Measurements from ENCODE around the gene APH1B.
"Not testable (repeated sequence)": the region's sequence is repeated elsewhere in the genome, so short reads cannot be mapped to it uniquely, and the experiment has no call there.

APH1B gene

DNA sequence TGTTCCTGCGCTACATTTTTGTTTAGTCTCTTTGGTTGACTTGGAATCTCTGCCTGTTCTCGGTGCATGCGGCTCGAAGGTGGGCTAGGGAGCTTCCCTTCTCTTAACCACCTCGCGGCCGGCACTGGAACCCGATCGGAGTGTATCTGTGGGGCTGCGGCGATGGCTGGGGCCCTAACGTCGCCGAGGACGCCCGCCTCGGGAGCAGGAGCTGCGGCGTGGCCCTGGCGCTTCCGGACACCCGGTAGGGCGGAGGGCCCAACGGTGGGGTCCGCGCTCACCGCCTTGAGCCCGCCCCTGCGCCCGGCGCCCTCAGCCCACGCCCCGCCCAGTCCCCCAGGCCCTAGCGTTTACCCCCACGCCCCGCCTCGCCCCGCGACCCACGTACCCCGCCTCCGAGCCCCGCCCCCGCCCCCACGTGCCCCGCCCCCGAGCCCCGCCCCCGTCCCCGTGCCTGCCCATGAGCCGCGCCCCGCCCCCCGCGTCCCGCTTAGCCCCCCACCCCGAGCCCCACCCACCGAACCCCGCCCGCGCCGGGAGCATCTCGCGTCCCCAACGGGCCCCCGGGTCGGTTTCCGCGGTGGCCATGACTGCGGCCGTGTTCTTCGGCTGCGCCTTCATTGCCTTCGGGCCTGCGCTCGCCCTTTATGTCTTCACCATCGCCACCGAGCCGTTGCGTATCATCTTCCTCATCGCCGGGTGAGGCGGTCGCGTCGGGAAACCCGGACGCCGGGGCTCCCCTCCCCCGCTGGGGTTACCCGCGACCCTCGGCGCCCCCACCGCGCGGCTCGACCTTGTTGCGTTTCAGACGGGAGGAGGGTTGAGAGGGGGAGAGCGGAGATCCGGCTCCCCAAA is at the start of gene APH1B:
TSS of gene APH1B (plus strand) at position 568 of the 855 bp plus-strand sequence. CDS start at position 587, 19 bp downstream.
- DNase-seq, result peak; percentile 72

DNA sequence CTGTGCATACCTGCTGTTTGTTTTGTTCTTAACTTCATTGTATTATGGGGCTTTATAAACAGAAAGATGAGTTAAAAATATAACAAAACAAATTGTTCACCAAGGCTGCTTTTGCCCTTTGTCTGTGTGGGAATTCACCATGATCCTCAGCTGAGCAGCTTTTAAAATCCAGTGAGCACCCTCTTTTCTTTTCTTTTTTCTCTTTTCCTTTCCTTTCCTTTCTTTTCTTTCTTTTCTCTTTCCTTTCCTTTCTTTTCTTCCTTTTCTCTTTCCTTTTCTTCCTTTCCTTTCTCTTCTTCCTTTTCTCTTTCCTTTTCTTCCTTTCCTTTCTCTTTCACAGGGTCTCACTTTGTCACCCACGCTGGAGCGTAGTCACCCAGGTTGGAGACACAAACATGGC is 49.7 kb upstream of the APH1B start:
- no peak for DNase-seq

DNA sequence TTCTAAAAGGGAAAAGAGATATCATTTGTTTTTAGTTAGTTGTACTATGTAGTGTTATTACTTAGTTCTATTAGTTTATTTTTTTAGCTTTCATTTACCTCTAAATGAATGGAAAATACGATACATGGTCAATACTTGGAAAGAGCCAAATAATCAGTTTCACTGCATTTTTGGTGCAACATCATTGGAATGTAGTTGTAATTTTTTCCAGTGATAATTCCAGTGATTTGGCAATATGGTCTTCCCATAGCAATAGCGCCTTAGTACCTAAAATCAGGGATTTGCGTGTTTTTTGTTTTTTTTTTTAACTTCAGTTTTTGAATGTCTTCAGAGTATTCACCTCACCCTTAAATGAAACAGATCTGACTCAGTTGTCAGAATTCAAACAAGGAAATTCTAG is 46.2 kb upstream of the APH1B start:
- no peak for DNase-seq

DNA sequence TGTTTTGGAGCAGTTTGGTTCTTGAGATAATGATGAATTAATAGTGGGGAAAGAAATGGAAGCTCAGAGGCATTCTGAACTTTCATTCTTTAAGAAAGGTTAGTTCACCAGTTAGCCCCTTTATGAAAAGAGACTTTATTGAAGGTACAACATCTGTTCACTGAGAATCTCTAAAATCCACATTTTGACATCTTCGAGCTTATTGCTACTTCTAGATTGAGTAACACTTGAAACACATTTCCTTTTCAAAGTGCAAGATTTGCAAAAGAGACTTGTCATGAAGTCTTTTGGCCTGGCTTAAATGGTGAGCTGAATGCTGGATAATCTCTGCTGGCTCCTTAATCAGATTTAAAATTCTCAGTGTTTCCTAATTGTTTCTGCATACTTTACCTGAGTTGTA is 45.7 kb upstream of the APH1B start:
- DNase-seq, result no peak

DNA sequence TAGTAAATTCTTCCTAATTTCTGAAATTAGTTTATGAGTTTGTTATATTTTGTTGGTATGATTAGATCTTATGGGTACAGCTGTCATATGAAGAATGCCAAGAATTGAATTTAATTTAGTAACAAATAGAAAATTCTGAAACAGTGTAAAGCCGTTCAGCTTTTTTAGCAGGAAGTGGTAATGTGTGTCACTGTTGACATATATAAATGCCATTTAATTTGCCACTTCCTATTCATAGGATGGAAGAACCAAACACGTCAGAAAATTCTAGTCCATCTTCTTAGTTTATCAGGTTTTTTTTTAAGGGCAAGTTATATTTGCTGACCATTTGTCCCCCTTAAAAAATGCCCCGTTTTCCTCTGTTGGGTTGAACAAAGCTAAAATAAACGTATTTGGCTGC is 45.0 kb upstream of the APH1B start:
- DNase-seq, result no peak

DNA sequence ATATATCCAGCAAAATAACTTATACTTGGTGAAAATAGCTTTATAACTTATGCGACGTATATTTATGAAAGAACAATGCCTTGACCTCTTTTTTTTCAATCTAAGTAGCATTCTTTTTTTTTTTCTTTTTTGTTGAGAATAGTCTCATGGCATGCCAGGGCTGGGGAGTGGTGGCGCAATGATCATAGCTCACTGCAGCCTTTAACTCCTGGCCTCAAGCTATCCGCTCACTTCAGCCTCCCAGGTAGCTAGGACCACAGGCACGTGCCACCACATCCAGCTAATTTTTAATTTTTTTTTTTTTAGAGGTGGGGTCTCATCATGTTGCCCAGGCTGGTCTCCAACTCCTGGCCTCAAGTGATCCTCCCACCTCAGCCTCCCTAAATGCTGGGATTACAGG is 44.5 kb upstream of the APH1B start:
- DNase-seq, result no peak

DNA sequence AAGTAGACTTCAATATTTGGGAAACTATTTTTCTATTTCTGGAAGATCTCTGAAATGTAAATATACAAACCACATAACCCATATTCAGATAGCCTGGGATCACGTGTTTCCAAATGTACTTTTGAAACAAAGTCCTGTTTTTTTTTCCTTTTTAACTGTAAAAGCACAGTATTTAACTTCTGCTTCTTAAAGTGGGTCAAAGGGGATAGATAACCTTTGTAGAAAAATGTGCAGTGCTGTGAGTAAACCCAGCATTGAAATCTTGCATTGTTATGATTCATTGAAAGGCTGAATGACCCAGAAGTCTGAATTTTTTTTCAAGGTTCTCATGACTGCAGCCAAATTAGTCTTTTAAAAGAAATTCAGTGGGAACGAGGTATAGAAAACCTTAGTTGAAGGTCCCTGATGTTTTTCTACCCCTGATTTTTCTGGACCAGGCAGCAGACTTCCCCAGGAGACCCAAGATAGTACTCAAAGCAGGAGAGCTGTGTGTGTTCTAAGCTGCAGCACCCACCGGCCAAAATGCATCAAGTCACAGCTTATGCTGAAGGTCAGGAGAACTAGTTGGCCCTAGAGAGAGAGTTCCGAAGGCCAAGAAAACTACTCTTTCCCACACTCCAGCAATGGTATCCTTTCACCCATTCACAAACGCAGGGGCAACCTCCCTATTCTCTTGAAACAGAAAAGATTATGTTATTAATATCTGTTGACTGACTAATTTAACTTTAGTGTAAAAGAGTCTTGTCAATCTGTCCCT is 43.6 kb upstream of the APH1B start:
- DNase-seq, result no peak

DNA sequence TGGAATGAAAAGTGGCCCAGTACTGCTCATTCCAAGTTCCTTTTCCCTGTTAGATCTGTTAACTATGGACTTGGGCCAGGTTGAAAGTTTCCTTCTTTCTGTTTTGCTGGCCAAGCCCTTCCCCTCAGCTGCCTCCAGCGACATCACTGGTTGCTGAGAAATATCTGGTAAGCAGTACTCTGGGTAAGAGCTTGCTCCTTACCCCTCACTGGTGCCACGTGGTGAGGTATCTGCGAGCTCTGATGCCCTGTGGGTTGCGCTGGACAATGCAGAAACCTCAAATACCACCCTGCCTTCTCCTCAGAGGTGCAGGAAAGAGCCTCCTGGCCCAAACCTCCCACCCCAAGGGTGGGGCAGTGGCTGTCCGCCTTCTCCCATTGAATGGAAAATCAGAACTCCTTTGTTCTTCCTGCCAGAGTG is 42.9 kb upstream of the APH1B start:
- no peak for DNase-seq

DNA sequence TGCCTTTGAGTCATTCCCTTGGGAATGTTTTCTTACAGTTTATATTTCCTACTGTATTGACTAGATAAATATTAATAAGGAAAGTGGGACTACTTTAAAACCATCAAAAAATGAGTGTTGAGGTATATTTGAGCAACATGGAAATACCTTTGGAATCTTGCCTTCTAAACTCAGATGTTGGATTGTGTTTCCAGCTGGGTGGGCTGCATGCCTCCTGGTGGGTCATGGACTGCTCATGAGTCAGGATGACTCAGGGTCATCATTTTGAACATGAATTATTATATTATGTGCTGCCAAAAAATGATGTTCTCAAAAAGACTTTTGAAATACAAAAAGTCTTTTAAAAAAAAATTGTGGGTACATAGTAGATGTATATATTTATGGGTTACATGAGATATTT is 41.1 kb upstream of the APH1B start:
- no peak for DNase-seq

DNA sequence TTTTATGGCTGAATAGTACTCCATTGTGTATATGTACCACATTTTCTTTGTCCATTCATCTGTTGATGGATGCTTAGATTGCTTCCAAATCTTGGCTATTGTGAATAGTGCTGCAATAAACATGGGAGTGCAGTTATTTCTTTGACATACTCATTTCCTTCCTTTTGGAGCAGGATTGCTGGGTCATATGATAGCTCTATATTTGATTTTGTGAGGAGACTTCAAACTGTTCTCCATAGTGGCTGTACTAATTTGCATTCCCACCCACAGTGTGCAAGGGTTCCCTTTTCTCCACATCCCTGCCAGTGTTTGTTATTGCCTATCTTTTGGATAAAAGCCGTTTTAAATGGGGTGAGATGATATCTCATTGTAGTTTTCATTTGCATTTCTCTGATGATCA is 40.3 kb upstream of the APH1B start:
- DNase-seq, result not testable (repeated sequence)

DNA sequence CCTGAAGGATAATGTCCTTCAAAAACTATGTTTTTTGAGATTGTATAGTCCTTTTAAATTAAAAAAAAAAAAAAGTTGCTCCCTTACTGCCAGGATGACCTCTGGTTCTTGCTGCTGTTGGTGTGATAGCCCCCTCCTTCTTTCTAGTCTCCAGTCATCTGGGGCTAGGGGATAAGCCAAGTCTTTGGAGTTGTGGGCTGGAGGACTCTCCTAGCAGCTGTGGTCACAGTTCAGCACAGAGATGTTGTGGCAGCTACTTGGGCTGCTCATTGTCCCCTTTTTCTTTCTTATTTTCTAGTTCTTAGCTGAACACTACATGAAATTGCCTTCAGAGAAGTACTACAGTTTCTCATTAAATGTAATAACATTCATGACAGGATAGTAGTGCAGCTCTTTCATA is 39.2 kb upstream of the APH1B start:
- DNase-seq, result no peak

DNA sequence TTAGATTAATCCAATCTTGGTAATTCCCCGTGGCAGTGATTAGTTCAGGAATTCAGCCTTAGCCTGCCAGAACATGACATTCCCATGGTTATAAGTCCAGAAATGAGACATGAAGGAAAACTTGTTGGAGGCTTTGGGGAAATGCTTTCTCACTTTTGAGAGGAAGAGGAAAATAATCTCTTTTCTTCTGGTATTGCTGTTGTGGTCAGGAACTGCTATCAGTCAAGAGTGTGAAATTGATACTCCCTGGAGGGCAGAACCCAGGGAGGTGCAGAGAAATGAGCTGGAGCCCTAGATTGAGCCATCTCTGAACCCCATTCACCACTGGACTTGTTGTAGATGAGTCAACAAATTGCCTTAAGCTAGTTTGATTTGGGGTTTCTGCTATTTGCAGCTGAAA is 38.6 kb upstream of the APH1B start:
- peak; percentile 46 for DNase-seq

DNA sequence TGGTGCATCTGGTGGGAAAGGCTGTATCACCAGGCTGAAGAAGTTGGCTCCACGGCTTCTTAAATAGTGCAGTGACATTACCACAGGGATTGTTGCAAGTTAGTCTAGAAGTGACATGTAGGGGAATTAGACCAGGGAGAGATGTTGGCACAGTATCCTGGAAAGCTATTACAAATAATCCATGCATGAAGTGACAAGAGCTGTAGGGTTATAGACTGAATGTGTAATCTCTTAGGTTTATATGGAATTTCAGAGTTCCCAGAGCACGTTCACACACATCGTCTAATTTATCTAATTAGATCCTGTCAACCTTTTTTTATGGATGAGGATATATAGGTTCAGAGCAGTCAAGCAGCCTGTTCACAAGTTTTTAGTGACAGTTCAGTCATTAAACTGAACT is 37.3 kb upstream of the APH1B start:
- no peak for DNase-seq

DNA sequence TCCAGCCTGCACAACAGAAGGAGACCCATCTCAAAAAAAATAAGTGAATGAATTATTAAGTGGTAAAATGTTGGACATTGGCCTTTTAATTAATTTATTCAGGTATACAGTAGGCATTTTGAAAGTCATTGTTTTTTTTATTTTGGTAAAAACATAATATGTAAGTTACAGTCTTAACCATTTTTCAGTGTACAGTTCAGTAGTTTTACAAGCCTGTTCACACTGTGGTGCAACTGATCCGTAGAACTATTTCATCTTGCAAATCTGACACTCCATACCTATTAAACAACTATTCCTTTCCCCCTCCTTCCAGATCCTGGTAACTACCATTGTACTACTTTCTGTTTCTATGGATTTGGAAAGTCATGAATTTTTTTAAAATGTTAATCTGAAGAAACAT is 36.1 kb upstream of the APH1B start:
- no peak for DNase-seq

DNA sequence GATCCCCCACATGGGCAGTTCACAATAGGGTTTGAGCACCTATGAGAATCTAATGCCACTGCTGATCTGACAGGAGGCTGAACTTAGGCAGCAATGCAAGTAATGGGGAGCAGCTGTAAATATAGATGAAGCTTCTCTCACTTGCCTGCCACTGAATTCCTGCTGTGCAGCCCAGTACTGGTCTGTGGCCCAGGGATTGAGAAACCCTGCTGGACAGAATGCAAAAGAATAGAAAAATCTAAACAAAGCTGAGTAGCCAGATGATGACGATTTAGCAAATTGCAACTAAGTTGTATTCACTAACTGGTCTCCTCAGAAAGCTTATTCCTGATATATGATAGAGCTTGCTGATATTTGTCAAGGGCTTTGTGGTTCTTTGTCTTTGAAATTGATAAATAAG is 34.3 kb upstream of the APH1B start:
- DNase-seq, result no peak

DNA sequence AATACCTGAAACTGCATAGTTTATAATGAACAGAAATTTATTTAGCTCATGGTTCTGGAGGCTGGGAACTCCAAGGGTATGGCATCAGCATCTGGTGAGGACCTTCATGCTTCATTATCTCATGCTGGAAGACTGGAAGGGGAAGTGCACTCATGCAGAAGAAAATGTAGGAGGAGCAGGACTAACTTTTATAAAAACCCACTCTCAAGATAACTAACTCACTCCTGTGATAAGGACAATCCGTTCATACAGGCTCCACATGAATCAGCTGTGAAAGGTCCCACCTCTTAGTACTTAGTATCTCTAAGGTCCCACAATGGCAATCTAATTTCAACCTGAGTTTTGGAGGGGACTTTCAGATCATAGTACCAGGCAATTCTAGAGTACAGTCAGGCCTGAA is 33.6 kb upstream of the APH1B start:
- no peak for DNase-seq

DNA sequence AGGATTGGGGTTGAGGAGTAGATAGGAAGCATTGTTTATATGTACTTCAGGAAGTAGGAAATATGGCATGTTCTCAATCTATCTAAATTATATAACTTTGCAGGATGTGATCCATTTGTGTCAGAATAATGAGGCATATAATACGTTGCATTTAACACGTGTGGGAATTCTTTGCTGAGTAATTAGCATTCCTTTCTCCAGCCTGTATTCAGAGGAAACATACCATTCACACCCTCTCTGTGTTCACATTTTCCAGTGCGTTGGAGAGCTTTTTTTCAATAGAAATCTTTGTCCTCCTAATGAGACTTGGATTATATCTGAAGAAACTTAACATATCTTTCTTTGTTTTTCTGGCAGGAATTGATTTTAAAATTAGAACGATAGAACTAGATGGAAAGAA is 33.0 kb upstream of the APH1B start:
- DNase-seq, result no peak

DNA sequence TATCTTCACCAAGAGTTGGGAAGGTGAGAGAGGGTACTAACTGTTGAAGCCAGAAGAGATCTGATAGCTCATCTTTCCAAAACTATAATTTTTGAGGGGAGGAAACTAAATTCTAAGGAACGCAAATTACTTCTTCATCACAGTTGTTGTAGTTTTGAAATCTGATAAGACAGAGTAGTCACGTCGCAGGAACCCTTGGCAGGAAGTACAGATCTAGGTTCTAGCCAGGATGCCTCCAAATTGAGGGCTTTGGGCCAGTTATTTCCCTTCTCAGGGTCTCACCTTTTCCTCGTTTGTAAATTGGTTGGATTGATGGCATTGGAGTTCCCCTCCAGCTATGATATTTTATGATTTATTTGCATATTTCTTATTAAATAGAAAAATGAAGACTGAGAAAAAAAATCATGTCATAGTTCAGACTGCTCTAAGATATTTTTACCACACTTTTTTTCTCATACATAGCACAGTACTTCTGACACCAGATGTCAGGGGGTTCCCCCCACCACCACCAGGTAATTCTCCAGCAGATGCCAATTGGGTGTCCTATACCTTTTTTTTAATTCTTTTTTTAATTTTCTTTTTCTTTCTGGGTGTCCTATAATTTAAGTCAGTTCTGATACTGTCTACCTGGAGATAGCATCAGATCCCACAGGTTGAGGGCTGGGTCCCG is 32.3 kb upstream of the APH1B start:
- DNase-seq, result no peak

DNA sequence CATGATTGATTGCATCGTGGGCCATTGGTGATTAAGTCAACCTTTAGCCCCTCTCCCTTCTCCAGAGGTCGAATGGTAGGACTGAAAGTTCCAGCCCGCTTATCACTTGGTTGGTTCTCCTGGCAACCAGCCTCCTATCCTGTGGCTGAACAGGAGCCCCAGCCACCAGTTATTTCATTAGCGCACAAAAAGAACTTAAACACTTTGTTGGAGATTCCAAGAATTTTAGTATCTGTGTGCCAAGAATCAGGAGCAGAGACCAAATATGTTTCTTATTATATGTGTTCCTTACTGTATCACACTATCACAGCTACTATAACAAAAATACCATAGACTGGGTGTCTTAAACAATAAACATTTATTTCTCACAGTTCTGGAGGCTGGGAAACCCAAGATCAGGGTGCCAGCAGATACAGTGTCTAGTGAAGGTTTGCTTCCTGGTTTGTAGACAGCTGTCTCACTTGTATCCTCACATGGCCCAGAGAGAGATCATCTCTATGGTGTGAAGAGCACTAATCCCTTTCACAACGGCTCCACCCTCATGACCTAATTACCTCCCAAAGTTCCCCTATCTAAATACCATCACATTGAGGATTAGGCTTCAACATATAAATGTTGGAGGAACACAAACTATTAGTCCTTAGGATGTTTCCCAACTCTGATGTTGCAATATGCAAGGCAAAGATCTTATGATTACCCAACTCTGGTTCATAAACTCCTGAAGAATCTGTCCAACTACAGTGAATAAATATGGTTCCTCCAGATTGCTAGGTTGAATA is 30.5 kb upstream of the APH1B start:
- DNase-seq, result no peak

DNA sequence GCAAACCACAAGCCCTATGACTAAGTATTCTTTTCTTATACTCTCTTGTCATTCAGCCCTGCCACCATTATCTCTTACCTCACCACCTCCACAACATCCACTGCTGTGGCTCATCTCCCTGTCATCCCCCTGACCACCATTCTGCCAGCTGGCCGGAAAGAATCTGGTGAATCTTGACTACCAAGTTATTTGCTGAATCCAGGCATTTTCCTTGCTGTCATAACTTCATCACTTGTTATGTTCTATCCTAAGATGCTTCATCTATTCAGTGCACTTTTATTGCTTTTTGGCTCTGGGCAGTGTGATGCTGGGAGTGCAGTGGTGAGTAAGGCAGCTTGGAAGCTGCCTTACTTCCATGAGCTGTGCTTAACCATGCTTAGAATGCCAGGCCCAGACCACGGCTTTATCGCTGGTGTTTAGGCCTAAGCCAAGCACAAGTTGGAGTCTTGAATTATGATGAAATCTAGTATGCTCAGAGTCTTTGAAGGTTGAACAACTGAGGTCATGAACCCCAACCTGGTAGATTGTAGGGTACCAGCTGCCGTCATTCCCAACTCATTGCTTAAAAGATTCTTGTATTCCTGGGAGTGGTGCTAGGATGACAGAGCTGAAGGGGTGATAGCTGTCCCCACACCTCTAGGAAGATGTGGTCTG is 27.0 kb upstream of the APH1B start:
- no peak for DNase-seq

DNA sequence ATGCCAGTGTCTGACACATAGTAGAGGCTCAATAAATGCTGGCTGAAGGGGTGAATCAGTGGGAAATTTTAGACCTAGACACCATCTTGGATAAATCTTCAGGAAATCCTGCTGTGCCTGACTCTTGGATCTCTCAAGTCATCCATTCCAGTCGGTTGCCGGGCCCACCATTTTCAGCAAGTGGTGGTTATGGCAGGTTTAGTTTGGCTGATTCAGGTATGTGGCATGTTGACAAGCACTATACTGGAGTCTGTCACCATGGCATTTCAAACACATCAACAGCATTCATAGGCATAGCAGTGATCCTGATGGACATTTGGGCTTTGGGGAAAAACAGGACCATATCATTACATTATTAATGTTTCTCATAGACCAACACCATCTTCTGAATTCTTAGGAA is 25.7 kb upstream of the APH1B start:
- no peak for DNase-seq

DNA sequence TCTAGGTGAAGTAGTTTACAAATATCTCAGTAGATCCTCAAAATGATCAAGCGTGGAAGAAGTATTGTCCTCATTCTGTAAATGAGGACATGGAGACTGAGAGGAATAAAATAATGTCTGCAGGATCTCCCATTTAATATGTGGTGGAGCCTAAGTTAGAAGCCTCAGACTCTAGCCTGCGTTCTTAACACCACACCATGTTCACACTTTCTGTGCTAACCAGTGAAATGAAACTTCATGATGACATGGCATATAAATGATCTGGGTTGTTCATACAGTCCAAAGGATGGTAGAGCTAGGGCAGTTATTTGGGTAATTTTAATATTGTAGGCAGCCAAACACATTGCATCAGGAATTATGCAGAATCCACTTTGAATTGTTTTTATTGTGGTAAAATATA is 25.1 kb upstream of the APH1B start:
- DNase-seq, result no peak

DNA sequence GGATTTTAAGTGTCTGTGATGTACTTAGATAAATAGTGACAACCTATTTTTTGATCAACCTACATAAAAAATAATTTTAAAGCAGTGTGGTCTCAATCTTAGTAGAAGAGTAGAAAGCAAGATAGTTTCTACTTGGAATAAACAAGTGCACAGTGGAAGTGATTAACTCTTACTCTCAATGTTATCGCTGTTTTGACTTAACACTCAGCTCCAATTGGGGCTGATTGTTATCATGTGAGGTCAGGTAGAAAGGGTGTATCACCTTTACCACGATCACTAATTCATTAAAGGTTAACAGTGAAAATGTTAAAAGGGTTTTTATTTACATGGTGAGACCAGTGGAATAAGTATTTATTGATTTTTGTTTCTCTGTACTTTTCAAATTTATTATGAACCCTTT is 22.4 kb upstream of the APH1B start:
- DNase-seq, result no peak
